ENCODE measurements around the gene ELFN2.

The ELFN2 gene

GRCh38 chr22:37462436-37462835 lies 35.2 kb upstream of the ELFN2 start:
- no peak for DNase-seq (ENCODE audit: low read depth)
- H3K4me3 ChIP-seq (ENCODE audit: low read length) = no peak overlapping the region
- no peak for TF ChIP-seq CTCF (conservative IDR thresholded peaks at IDR 0.05; ENCODE audit: low read depth, low read length)

GRCh38 chr22:37461961-37462360 lies 34.7 kb upstream of the ELFN2 start:
- no peak for DNase-seq (ENCODE audit: low read depth)
- H3K4me3 ChIP-seq (ENCODE audit: low read length) = no peak overlapping the region

GRCh38 chr22:37460684-37461083 lies 33.4 kb upstream of the ELFN2 start:
- TF ChIP-seq CTCF (conservative IDR thresholded peaks at IDR 0.05; ENCODE audit: low read depth, low read length) = no peak
- no peak overlapping the region for H3K4me3 ChIP-seq (ENCODE audit: low read length)
- DNase-seq (ENCODE audit: low read depth) = no peak

More at GRCh38 chr22:37461961-37462360, 34.7 kb upstream of the ELFN2 start:
- TF ChIP-seq CTCF (conservative IDR thresholded peaks at IDR 0.05; ENCODE audit: low read depth, low read length) = no peak

- TF ChIP-seq CTCF (conservative IDR thresholded peaks at IDR 0.05; ENCODE audit: low read depth, low read length) = no peak
- no peak overlapping the region for H3K4me3 ChIP-seq (ENCODE audit: low read length)
- no peak for DNase-seq (ENCODE audit: low read depth)
These were observed 31.9 kb upstream of the ELFN2 start for GRCh38 chr22:37459206-37459605.

GRCh38 chr22:37457093-37457893 lies 30.0 kb upstream of the ELFN2 start:
- TF ChIP-seq CTCF (conservative IDR thresholded peaks at IDR 0.05; ENCODE audit: low read depth, low read length) = peak; percentile 96

GRCh38 chr22:37456346-37456745 lies 29.1 kb upstream of the ELFN2 start:
- no peak overlapping the region for H3K4me3 ChIP-seq (ENCODE audit: low read length)
- no peak for DNase-seq (ENCODE audit: low read depth)
- no peak for TF ChIP-seq CTCF (conservative IDR thresholded peaks at IDR 0.05; ENCODE audit: low read depth, low read length)

More at GRCh38 chr22:37457093-37457893, 30.0 kb upstream of the ELFN2 start:
- H3K4me3 ChIP-seq (ENCODE audit: low read length) = no peak overlapping the region
- no peak for DNase-seq (ENCODE audit: low read depth)

- TF ChIP-seq CTCF (conservative IDR thresholded peaks at IDR 0.05; ENCODE audit: low read depth, low read length) = no peak
- DNase-seq (ENCODE audit: low read depth) = no peak
- H3K4me3 ChIP-seq (ENCODE audit: low read length) = no peak overlapping the region
These were observed 28.6 kb upstream of the ELFN2 start for GRCh38 chr22:37455896-37456295.

Measured in retinal pigment epithelial cell (primary cell).